HEK293 (cell line): Measurements from ENCODE around the gene BAZ2B.

Experiments used
- CTCF ChIA-PET: fragments of 350-600 bp; formaldehyde crosslinking; extraction: SDS; loops from one replicate; lab custom pipeline; 2021; ENCODE audit warnings: antibody characterized with exemption; lab: Yijun Ruan, JAX
- POLR2A ChIA-PET: fragments of 300-600 bp; formaldehyde crosslinking; extraction: SDS; loops from one replicate; lab custom pipeline; 2020; ENCODE audit warnings: antibody characterized with exemption, inconsistent platforms; lab: Yijun Ruan, JAX
- H3K27ac ChIP-seq: fragments of 200-500 bp; sonication (Bioruptor generic); 2 replicates; pipeline ENCODE4 v1.5.1; 2014; ENCODE audit warnings: low read depth, low read length, control low read depth, inconsistent platforms; ENCODE audit errors: extremely low read depth
- H3K36me3 ChIP-seq, 2 experiments: fragments of 200-500 bp in 1 of 2; sonication (Bioruptor generic) in 1 of 2; 1 replicate in 1 of 2; 2 replicates in 1 of 2; pipeline ENCODE4 v1.5.1; 2014 to 2017; ENCODE audit warnings: inconsistent platforms in 2 of 2, low read length in 2 of 2; ENCODE audit not compliant: control insufficient read depth in 2 of 2, insufficient read depth in 1 of 2
- H3K4me1 ChIP-seq: fragments of 200-500 bp; sonication (Bioruptor generic); 2 replicates; pipeline ENCODE4 v1.5.1; 2014; ENCODE audit warnings: mild to moderate bottlenecking, low read length, inconsistent platforms; ENCODE audit not compliant: control insufficient read depth, insufficient read depth
- H3K4me3 ChIP-seq: 2 replicates; pipeline ENCODE4 v1.5.1; 2011; ENCODE audit warnings: low read depth, mild to moderate bottlenecking, control low read depth, low read length, moderate library complexity
- H3K9me3 ChIP-seq: fragments of 200-500 bp; sonication (Bioruptor generic); 2 replicates; pipeline ENCODE4 v1.5.1; 2014; ENCODE audit warnings: low read depth, low read length, inconsistent platforms; ENCODE audit not compliant: control insufficient read depth, insufficient read depth
- IKZF3 ChIP-seq: fragments of 450-650 bp; IDR thresholded peaks from 2 replicates; pipeline ENCODE4 v1.5.0; 2018; ENCODE audit warnings: missing biosample characterization, mild to moderate bottlenecking, missing genetic modification characterization, moderate library complexity
- KLF1 ChIP-seq: fragments of 450-650 bp; formaldehyde crosslinking; IDR thresholded peaks from 2 replicates; pipeline ENCODE4 v1.5.1; 2016; ENCODE audit warnings: missing biosample characterization, missing genetic modification characterization
- MZF1 ChIP-seq: fragments of 450-650 bp; formaldehyde crosslinking; IDR thresholded peaks from 2 replicates; pipeline ENCODE4 v1.5.1; 2017; ENCODE audit warnings: missing biosample characterization, missing genetic modification characterization, borderline replicate concordance
- SCRT1 ChIP-seq: fragments of 450-650 bp; formaldehyde crosslinking; IDR thresholded peaks from 2 replicates; pipeline ENCODE4 v1.5.1; 2016; ENCODE audit warnings: missing biosample characterization, missing genetic modification characterization, borderline replicate concordance
- SP7 ChIP-seq: fragments of 450-650 bp; formaldehyde crosslinking; IDR thresholded peaks from 2 replicates; pipeline ENCODE4 v1.5.1; 2016; ENCODE audit warnings: missing biosample characterization, missing genetic modification characterization
- TCF7L2 ChIP-seq: IDR thresholded peaks from 2 replicates; pipeline ENCODE4 v1.6.1; 2011; ENCODE audit warnings: low read depth, mild to moderate bottlenecking, inconsistent platforms, low read length, moderate library complexity, borderline replicate concordance
- ZBTB1 ChIP-seq: fragments of 450-650 bp; formaldehyde crosslinking; IDR thresholded peaks from 2 replicates; pipeline ENCODE4 v1.5.1; 2016; ENCODE audit warnings: missing biosample characterization, missing genetic modification characterization
- ZFHX2 ChIP-seq: fragments of 450-650 bp; formaldehyde crosslinking; conservative IDR thresholded peaks from 2 replicates; pipeline ENCODE4 v1.5.1; 2016; ENCODE audit warnings: missing biosample characterization, missing genetic modification characterization
- ZNF16 ChIP-seq: fragments of 450-650 bp; formaldehyde crosslinking; IDR thresholded peaks from 2 replicates; pipeline ENCODE4 v1.5.1; 2016; ENCODE audit warnings: low read depth, missing biosample characterization, missing genetic modification characterization
- ZNF174 ChIP-seq: fragments of 450-650 bp; formaldehyde crosslinking; IDR thresholded peaks from 2 replicates; pipeline ENCODE4 v1.5.0; 2017; ENCODE audit warnings: missing biosample characterization, mild to moderate bottlenecking, missing genetic modification characterization
- ZNF184 ChIP-seq: fragments of 450-650 bp; IDR thresholded peaks from 2 replicates; pipeline ENCODE4 v1.5.1; 2018; ENCODE audit warnings: missing biosample characterization, mild to moderate bottlenecking, missing genetic modification characterization
- ZNF19 ChIP-seq: fragments of 450-650 bp; formaldehyde crosslinking; IDR thresholded peaks from 2 replicates; pipeline ENCODE4; 2016; ENCODE audit warnings: missing biosample characterization, missing genetic modification characterization, low read depth
- ZNF350 ChIP-seq: fragments of 450-650 bp; formaldehyde crosslinking; IDR thresholded peaks from 2 replicates; pipeline ENCODE4 v1.5.0; 2017; ENCODE audit warnings: missing biosample characterization, mild to moderate bottlenecking, missing genetic modification characterization
- ZNF366 ChIP-seq: fragments of 450-650 bp; formaldehyde crosslinking; conservative IDR thresholded peaks from 2 replicates; pipeline ENCODE4 v1.5.1; 2016; ENCODE audit warnings: missing biosample characterization, missing genetic modification characterization
- ZNF37A ChIP-seq: fragments of 450-650 bp; IDR thresholded peaks from 2 replicates; pipeline ENCODE4 v1.5.1; 2018; ENCODE audit warnings: missing biosample characterization, missing genetic modification characterization
- ZNF548 ChIP-seq: fragments of 450-650 bp; formaldehyde crosslinking; IDR thresholded peaks from 2 replicates; pipeline ENCODE4 v1.5.1; 2016; ENCODE audit warnings: missing biosample characterization, missing genetic modification characterization
- ZNF560 ChIP-seq: fragments of 450-650 bp; formaldehyde crosslinking; IDR thresholded peaks from 2 replicates; pipeline ENCODE4 v1.5.1; 2017; ENCODE audit warnings: missing biosample characterization, missing genetic modification characterization, borderline replicate concordance
- ZNF624 ChIP-seq: fragments of 450-650 bp; formaldehyde crosslinking; IDR thresholded peaks from 2 replicates; pipeline ENCODE4 v1.5.1; 2017; ENCODE audit warnings: missing biosample characterization, missing genetic modification characterization
- ZNF707 ChIP-seq: fragments of 450-650 bp; formaldehyde crosslinking; IDR thresholded peaks from 2 replicates; pipeline ENCODE4 v1.5.1; 2016; ENCODE audit warnings: missing biosample characterization, missing genetic modification characterization
- ZNF791 ChIP-seq: fragments of 450-650 bp; formaldehyde crosslinking; IDR thresholded peaks from 2 replicates; pipeline ENCODE4 v1.5.1; 2016; ENCODE audit warnings: missing biosample characterization, missing genetic modification characterization
- ZNF792 ChIP-seq: fragments of 450-650 bp; formaldehyde crosslinking; IDR thresholded peaks from 2 replicates; pipeline ENCODE4 v1.5.1; 2016; ENCODE audit warnings: missing biosample characterization, missing genetic modification characterization
- TF ChIP-seq, protein P1 (sequence below): IDR thresholded peaks from 2 replicates; pipeline ENCODE4 v1.6.1; 2011; ENCODE audit warnings: mild to moderate bottlenecking, low read depth, low read length, borderline replicate concordance
- TF ChIP-seq, protein P2 (sequence below): fragments of 450-650 bp; formaldehyde crosslinking; conservative IDR thresholded peaks from 2 replicates; pipeline ENCODE4 v1.5.1; 2016; ENCODE audit warnings: low read depth, missing biosample characterization, missing genetic modification characterization
- TF ChIP-seq, protein P3 (sequence below): fragments of 450-650 bp; formaldehyde crosslinking; IDR thresholded peaks from 2 replicates; pipeline ENCODE4 v1.5.1; 2016; ENCODE audit warnings: missing biosample characterization, missing genetic modification characterization
- TF ChIP-seq, protein P4 (sequence below): fragments of 450-650 bp; formaldehyde crosslinking; IDR thresholded peaks from 2 replicates; pipeline ENCODE4 v1.5.1; 2017; ENCODE audit warnings: missing biosample characterization, missing genetic modification characterization
- TF ChIP-seq, protein P5 (sequence below): fragments of 450-650 bp; formaldehyde crosslinking; IDR thresholded peaks from 2 replicates; pipeline ENCODE4 v1.5.1; 2016; ENCODE audit warnings: missing biosample characterization, missing genetic modification characterization

BAZ2B gene

DNA sequence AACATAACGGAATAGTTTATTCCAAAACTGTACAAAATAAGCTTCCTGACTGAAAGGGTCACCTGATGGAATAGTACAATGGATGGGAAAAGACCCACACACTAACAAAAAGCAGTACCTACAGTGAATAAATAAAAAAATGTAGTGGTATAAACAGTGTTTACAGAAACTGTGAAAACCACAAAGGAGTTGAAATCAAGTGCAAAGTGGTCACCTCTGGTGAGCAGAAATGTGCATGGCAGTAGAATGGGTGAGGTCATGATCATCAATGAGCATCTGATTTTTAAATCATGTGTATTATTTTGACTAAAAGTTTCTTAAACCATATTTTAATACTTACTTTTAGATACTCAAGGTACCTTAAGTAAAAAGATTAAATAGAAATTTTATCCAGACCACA, 341.2 kb downstream of the BAZ2B start:
- CTCF ChIA-PET: no interaction called here
- TF ChIP-seq KLF1 (no peak), ZNF560 (tag by site-specific recombination) (no peak), ZBTB1 (tag by site-specific recombination) (no peak), IKZF3 (no peak), ZNF792 (no peak), MZF1 (no peak), ZNF16 (tag by site-specific recombination) (no peak), ZNF791 (no peak), ZNF707 (no peak), ZNF548 (tag by site-specific recombination) (no peak), ZNF37A (tag by site-specific recombination) (no peak), ZFHX2 (tag by site-specific recombination) (no peak), ZNF174 (tag by site-specific recombination) (no peak), ZNF350 (tag by site-specific recombination) (no peak)
- TF ChIP-seq, protein P1, sequence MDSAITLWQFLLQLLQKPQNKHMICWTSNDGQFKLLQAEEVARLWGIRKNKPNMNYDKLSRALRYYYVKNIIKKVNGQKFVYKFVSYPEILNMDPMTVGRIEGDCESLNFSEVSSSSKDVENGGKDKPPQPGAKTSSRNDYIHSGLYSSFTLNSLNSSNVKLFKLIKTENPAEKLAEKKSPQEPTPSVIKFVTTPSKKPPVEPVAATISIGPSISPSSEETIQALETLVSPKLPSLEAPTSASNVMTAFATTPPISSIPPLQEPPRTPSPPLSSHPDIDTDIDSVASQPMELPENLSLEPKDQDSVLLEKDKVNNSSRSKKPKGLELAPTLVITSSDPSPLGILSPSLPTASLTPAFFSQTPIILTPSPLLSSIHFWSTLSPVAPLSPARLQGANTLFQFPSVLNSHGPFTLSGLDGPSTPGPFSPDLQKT: no peak
- TF ChIP-seq, protein P2, sequence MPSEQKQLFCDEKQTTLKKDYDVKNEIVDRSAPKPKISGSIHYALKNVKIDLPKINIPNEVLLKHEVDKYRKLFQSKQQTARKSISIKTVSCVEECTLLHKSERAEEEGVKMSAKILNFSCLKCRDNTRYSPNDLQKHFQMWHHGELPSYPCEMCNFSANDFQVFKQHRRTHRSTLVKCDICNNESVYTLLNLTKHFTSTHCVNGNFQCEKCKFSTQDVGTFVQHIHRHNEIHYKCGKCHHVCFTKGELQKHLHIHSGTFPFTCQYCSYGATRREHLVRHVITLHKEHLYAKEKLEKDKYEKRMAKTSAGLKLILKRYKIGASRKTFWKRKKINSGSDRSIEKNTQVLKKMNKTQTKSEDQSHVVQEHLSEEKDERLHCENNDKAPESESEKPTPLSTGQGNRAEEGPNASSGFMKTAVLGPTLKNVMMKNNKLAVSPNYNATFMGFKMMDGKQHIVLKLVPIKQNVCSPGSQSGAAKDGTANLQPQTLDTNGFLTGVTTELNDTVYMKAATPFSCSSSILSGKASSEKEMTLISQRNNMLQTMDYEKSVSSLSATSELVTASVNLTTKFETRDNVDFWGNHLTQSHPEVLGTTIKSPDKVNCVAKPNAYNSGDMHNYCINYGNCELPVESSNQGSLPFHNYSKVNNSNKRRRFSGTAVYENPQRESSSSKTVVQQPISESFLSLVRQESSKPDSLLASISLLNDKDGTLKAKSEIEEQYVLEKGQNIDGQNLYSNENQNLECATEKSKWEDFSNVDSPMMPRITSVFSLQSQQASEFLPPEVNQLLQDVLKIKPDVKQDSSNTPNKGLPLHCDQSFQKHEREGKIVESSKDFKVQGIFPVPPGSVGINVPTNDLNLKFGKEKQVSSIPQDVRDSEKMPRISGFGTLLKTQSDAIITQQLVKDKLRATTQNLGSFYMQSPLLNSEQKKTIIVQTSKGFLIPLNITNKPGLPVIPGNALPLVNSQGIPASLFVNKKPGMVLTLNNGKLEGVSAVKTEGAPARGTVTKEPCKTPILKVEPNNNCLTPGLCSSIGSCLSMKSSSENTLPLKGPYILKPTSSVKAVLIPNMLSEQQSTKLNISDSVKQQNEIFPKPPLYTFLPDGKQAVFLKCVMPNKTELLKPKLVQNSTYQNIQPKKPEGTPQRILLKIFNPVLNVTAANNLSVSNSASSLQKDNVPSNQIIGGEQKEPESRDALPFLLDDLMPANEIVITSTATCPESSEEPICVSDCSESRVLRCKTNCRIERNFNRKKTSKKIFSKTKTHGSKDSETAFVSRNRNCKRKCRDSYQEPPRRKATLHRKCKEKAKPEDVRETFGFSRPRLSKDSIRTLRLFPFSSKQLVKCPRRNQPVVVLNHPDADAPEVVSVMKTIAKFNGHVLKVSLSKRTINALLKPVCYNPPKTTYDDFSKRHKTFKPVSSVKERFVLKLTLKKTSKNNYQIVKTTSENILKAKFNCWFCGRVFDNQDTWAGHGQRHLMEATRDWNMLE (tag by site-specific recombination): no peak
- TF ChIP-seq, protein P3, sequence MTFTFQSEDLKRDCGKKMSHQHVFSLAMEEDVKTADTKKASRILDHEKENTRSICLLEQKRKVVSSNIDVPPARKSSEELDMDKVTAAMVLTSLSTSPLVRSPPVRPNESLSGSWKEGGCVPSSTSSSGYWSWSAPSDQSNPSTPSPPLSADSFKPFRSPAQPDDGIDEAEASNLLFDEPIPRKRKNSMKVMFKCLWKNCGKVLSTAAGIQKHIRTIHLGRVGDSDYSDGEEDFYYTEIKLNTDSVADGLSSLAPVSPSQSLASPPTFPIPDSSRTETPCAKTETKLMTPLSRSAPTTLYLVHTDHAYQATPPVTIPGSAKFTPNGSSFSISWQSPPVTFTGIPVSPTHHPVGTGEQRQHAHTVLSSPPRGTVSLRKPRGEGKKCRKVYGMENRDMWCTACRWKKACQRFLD: no peak
- TF ChIP-seq, all 188 proteins: peak for 0
- Histone ChIP-seq H3K4me1 (no peaks in the 10 kb centered on the region; the same call in none of the 2 replicates), H3K36me3 (peaks cover 0 to 20% of the 10 kb centered on the region in 2 experiments; a peak in 1 of 3 replicates), H3K4me3 (no peak overlapping the region), H3K27ac (no peak overlapping the region), H3K9me3 (no peaks in the 10 kb centered on the region)
- POLR2A ChIA-PET: no interaction called here

DNA sequence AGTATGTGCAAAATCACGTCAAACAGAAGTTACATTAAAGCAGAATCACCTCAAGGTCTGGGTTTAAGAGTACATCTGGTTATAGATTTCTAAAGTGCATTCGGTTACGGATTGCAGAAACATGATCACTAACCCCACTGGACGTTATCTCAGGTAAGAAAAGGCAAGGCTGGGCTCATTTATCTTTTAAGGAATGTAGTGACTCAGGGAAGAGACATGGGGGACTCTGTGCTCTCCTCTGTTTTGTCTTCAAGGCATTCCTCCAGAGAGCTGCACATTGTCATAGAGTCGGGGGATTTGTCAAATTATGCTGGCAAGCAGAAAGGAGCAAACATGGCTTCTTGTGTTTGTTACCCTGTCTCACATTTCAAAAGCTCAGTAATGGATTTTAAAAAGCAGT, 344.2 kb downstream of the BAZ2B start:
- H3K36me3 ChIP-seq: peaks cover 0 to 12% of the 10 kb centered on the region in 2 experiments; a peak in 2 of 3 replicates
- ChIA-PET CTCF (interaction anchor here (1.0 kb wide), 1 partner anchor 318 kb away, joined by 3 read pairs; no protein-coding TSS in a partner anchor), POLR2A (interaction anchor here (0.7 to 1.3 kb wide), 3 partner anchors 12 to 30 kb away, joined by 3 read pairs; partner anchors contain the start of gene WDSUB1)
- TF ChIP-seq ZNF624 (no peak), SP7 (tag by site-specific recombination) (no peak), ZNF19 (tag by site-specific recombination) (no peak), TCF7L2 (no peak), ZNF184 (tag by site-specific recombination) (no peak), ZNF366 (tag by site-specific recombination) (no peak), SCRT1 (no peak)
- TF ChIP-seq, protein P4, sequence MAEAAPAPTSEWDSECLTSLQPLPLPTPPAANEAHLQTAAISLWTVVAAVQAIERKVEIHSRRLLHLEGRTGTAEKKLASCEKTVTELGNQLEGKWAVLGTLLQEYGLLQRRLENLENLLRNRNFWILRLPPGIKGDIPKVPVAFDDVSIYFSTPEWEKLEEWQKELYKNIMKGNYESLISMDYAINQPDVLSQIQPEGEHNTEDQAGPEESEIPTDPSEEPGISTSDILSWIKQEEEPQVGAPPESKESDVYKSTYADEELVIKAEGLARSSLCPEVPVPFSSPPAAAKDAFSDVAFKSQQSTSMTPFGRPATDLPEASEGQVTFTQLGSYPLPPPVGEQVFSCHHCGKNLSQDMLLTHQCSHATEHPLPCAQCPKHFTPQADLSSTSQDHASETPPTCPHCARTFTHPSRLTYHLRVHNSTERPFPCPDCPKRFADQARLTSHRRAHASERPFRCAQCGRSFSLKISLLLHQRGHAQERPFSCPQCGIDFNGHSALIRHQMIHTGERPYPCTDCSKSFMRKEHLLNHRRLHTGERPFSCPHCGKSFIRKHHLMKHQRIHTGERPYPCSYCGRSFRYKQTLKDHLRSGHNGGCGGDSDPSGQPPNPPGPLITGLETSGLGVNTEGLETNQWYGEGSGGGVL (tag by site-specific recombination): no peak
- TF ChIP-seq, protein P5, sequence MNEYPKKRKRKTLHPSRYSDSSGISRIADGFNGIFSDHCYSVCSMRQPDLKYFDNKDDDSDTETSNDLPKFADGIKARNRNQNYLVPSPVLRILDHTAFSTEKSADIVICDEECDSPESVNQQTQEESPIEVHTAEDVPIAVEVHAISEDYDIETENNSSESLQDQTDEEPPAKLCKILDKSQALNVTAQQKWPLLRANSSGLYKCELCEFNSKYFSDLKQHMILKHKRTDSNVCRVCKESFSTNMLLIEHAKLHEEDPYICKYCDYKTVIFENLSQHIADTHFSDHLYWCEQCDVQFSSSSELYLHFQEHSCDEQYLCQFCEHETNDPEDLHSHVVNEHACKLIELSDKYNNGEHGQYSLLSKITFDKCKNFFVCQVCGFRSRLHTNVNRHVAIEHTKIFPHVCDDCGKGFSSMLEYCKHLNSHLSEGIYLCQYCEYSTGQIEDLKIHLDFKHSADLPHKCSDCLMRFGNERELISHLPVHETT: no peak
- no peaks in the 10 kb centered on the region; the same call in none of the 2 replicates for H3K4me1 ChIP-seq
- no peak overlapping the region for H3K4me3 ChIP-seq
- H3K9me3 ChIP-seq: no peaks in the 10 kb centered on the region
- no peak overlapping the region for H3K27ac ChIP-seq
